ENCODE data around the gene TPPP. TPM values are rescaled to one million over a fixed set of nuclear protein-coding genes. Genes with fewer than 3 reads are reported as not detected.
A peak's percentile ranks its signal among the peaks of the same experiment; 100 is the strongest.

The TPPP gene
- total and polyA plus RNA-seq, 7 donors, result 0.60 to 15.5 (median 7.1) TPM

GRCh38 chr5:643811-644271 is 49.3 kb downstream of the TPPP start:
- WGBS, 2 donors, result 88 to 89% methylated on average over 11 of the region's 11 CpGs
- intact Hi-C loops (cut with DNase I), result no loop called here
- Histone ChIP-seq H3K4me3 (no peak overlapping the region), H3K9me3 (no peaks in the 10 kb centered on the region), H3K27me3 (no peaks in the 10 kb centered on the region), H3K4me1 (no peaks in the 10 kb centered on the region), H3K36me3 (peaks cover 0 to 27% (median 8%) of the 10 kb centered on the region in 4 donors), H3K27ac (no peak overlapping the region)
- DNase-seq, result no peak
- TF ChIP-seq CTCF (IDR thresholded peaks at IDR 0.05), result no peak
- no peak for TF ChIP-seq POLR2A (IDR thresholded peaks at IDR 0.05)
- no peak for TF ChIP-seq POLR2AphosphoS5 (IDR thresholded peaks at IDR 0.05)
- no peak for TF ChIP-seq EP300 (IDR thresholded peaks at IDR 0.05)

- Histone ChIP-seq H3K27ac (no peak overlapping the region), H3K4me3 (no peak overlapping the region), H3K9me3 (no peaks in the 10 kb centered on the region), H3K27me3 (no peaks in the 10 kb centered on the region), H3K36me3 (peaks cover 0 to 30% (median 9%) of the 10 kb centered on the region in 4 donors), H3K4me1 (no peaks in the 10 kb centered on the region)
- intact Hi-C loops (cut with DNase I), result no loop called here
- 92 to 95% methylated on average over 21 of the region's 21 CpGs for WGBS, 2 donors
- peak; percentile 57 for DNase-seq
- TF ChIP-seq EP300 (IDR thresholded peaks at IDR 0.05), result no peak
- TF ChIP-seq POLR2AphosphoS5 (IDR thresholded peaks at IDR 0.05), result no peak
- TF ChIP-seq CTCF (IDR thresholded peaks at IDR 0.05), result no peak
- no peak for TF ChIP-seq POLR2A (IDR thresholded peaks at IDR 0.05)
Observed at GRCh38 chr5:643351-643801, 49.8 kb downstream of the TPPP start.

GRCh38 chr5:642481-642880 is 50.7 kb downstream of the TPPP start:
- Histone ChIP-seq H3K4me3 (no peak overlapping the region), H3K4me1 (no peaks in the 10 kb centered on the region), H3K36me3 (peaks cover 0 to 38% (median 9%) of the 10 kb centered on the region in 4 donors), H3K9me3 (no peaks in the 10 kb centered on the region), H3K27me3 (no peaks in the 10 kb centered on the region), H3K27ac (no peak overlapping the region)
- intact Hi-C loops (cut with DNase I), result no loop called here
- 95% methylated on average over 14 of the region's 14 CpGs for WGBS, 2 donors
- no peak for DNase-seq
- TF ChIP-seq POLR2A (IDR thresholded peaks at IDR 0.05) (no peak), CTCF (IDR thresholded peaks at IDR 0.05) (no peak), EP300 (IDR thresholded peaks at IDR 0.05) (no peak)

GRCh38 chr5:641331-641765 is 51.8 kb downstream of the TPPP start:
- no peak for DNase-seq
- H3K27me3 ChIP-seq, result no peaks in the 10 kb centered on the region
- TF ChIP-seq CTCF (IDR thresholded peaks at IDR 0.05), result no peak
- TF ChIP-seq EP300 (IDR thresholded peaks at IDR 0.05), result no peak
- no peak for TF ChIP-seq POLR2AphosphoS5 (IDR thresholded peaks at IDR 0.05)
- no peak for TF ChIP-seq POLR2A (IDR thresholded peaks at IDR 0.05)
- H3K36me3 ChIP-seq, result peaks cover 0 to 38% (median 9%) of the 10 kb centered on the region in 4 donors
- WGBS, 2 donors, result 88 to 90% methylated on average over 14 of the region's 14 CpGs
- H3K9me3 ChIP-seq, result no peaks in the 10 kb centered on the region
- no peak overlapping the region for H3K4me3 ChIP-seq
- no peak overlapping the region for H3K27ac ChIP-seq
- H3K4me1 ChIP-seq, result no peaks in the 10 kb centered on the region
- intact Hi-C loops (cut with DNase I), result no loop called here
